ENCODE data around the gene ASAP3.

Gene ASAP3

DNA sequence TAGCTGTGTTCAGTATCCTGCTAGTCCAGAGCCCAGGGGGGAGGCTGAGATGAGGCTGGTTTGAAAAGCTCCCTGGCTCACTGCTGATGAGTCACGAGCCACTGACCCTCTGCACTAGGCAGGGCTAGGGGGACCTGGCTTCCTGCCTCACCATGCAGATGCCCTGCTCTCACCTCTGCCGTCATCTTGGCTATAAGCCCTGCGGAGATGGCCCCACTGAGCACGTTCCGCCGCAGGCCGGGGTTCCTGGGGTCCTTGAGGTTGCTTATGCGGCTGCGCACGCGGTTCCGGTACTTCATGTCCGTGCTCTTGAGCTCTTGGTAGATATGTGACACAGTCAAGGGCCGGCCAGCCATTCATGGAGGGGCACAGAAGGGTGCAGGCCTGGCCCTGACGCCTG lies 90.3 kb downstream of the ASAP3 start:
- Histone ChIP-seq H2BK120ac (ENCODE audit: low read depth, low read length) (no peak overlapping the region), H3K4me2 (ENCODE audit: low read length) (no peak overlapping the region), H4K5ac (ENCODE audit: low read length) (no peak overlapping the region), H3K4me1 (ENCODE audit: control insufficient read depth, low read depth, low read length) (peaks cover 2% of the 10 kb centered on the region), H3K23ac (ENCODE audit: low read length) (no peak overlapping the region), H3K9ac (ENCODE audit: low read length) (no peak overlapping the region), H3K79me1 (ENCODE audit: low read length) (no peaks in the 10 kb centered on the region), H3K56ac (ENCODE audit: low read length) (no peak overlapping the region), H2BK15ac (replicated peaks; ENCODE audit: low read depth) (no peak overlapping the region), H2BK5ac (ENCODE audit: low read length) (no peak overlapping the region), H4K8ac (ENCODE audit: low read depth, low read length) (no peak overlapping the region), H3K36me3 (ENCODE audit: control insufficient read depth, insufficient read depth, low read length) (no peaks in the 10 kb centered on the region), H3K18ac (ENCODE audit: low read length) (no peak overlapping the region), H2AK5ac (ENCODE audit: low read length) (peak overlapping the region; percentile 49), H3K27me3 (ENCODE audit: insufficient read depth, low read length, poor library complexity) (no peaks in the 10 kb centered on the region), H3K4me3 (ENCODE audit: low read length) (no peak overlapping the region), H3K4ac (ENCODE audit: low read depth, low read length) (no peak overlapping the region), H3K79me2 (ENCODE audit: control insufficient read depth, insufficient read depth, low read length) (no peaks in the 10 kb centered on the region), H3K27ac (ENCODE audit: low read depth, low read length) (no peak overlapping the region)
- no CpG with 5 or more reads among the region's 15 CpGs for WGBS (ENCODE audit: extremely low coverage, insufficient coverage, low lambda C conversion rate)
- no peak for DNase-seq

DNA sequence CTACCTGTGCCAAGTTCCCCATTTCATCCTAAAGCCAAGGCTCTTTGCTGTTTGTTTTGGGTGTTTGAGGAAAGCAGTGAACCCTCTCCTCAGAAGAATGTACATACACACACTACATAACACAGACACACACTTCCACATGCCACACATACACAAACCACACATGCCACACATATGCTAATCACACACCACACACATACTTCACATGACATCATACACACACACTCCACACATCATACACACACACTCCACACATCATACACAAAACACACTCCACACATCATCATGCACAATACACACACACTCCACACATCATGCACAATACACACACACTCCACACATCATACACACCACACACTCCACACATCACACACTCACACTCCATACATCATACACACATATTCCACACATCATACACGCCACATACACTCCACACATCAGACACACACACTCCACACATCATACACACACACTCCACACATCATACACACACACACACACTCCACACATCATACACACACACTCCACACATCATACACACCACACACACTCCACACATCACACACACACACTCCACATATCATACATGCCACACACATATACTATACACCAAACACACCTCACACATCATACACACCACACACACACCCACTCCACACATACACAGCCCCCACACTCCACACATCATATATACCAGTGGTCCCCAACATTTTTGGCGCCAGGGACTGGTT lies 91.7 kb downstream of the ASAP3 start:
- H3K4me2 ChIP-seq (ENCODE audit: low read length), result no peak overlapping the region
- no peak overlapping the region for H3K23ac ChIP-seq (ENCODE audit: low read length)
- no peak overlapping the region for H3K4me3 ChIP-seq (ENCODE audit: low read length)
- H2BK15ac ChIP-seq (replicated peaks; ENCODE audit: low read depth), result no peak overlapping the region
- H2BK120ac ChIP-seq (ENCODE audit: low read depth, low read length), result no peak overlapping the region
- no peaks in the 10 kb centered on the region for H3K79me2 ChIP-seq (ENCODE audit: control insufficient read depth, insufficient read depth, low read length)
- no peak overlapping the region for H3K4ac ChIP-seq (ENCODE audit: low read depth, low read length)
- no peak overlapping the region for H2AK5ac ChIP-seq (ENCODE audit: low read length)
- no peaks in the 10 kb centered on the region for H3K79me1 ChIP-seq (ENCODE audit: low read length)
- no peak overlapping the region for H3K18ac ChIP-seq (ENCODE audit: low read length)
- H3K27ac ChIP-seq (ENCODE audit: low read depth, low read length), result no peak overlapping the region
- no peak for DNase-seq
- no peak overlapping the region for H4K5ac ChIP-seq (ENCODE audit: low read length)
- H3K4me1 ChIP-seq (ENCODE audit: control insufficient read depth, low read depth, low read length), result peaks cover 2% of the 10 kb centered on the region
- H3K27me3 ChIP-seq (ENCODE audit: insufficient read depth, low read length, poor library complexity), result no peaks in the 10 kb centered on the region
- H3K9ac ChIP-seq (ENCODE audit: low read length), result no peak overlapping the region
- no peak overlapping the region for H2BK5ac ChIP-seq (ENCODE audit: low read length)
- H3K36me3 ChIP-seq (ENCODE audit: control insufficient read depth, insufficient read depth, low read length), result no peaks in the 10 kb centered on the region
- H4K8ac ChIP-seq (ENCODE audit: low read depth, low read length), result no peak overlapping the region
- H3K56ac ChIP-seq (ENCODE audit: low read length), result no peak overlapping the region
- WGBS (ENCODE audit: extremely low coverage, insufficient coverage, low lambda C conversion rate), result 100% methylated on average over 1 of the region's 2 CpGs

DNA sequence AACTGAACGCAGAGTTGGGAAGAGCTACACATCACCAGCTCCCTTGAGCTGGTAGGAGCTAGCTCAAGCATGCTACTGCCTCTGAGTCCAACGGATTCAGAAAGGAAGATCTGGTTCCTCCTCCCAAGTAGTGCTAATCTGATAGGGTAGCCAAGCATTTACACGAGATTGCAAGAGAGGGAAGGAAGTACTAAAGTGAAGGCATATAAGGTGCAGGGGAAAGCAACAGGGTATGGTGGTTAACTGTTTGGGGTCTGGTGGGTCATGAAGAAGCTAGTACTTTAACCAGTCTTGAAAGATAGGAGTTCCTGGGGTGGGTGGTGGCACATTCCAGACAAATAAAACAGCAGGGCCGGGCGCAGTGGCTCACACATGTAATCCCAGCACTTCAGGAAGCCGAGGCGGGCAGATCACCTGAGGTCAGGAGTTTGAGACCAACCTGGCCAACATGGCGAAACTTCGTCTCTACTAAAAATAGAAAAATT lies 94.1 kb downstream of the ASAP3 start:
- Histone ChIP-seq H3K79me1 (ENCODE audit: low read length) (no peaks in the 10 kb centered on the region), H3K27me3 (ENCODE audit: insufficient read depth, low read length, poor library complexity) (no peaks in the 10 kb centered on the region), H3K56ac (ENCODE audit: low read length) (no peak overlapping the region), H3K79me2 (ENCODE audit: control insufficient read depth, insufficient read depth, low read length) (no peaks in the 10 kb centered on the region), H3K18ac (ENCODE audit: low read length) (no peak overlapping the region), H4K5ac (ENCODE audit: low read length) (no peak overlapping the region), H2AK5ac (ENCODE audit: low read length) (no peak overlapping the region), H3K4me1 (ENCODE audit: control insufficient read depth, low read depth, low read length) (peaks cover 2% of the 10 kb centered on the region), H2BK120ac (ENCODE audit: low read depth, low read length) (no peak overlapping the region), H3K23ac (ENCODE audit: low read length) (no peak overlapping the region), H3K4me3 (ENCODE audit: low read length) (no peak overlapping the region), H3K9ac (ENCODE audit: low read length) (no peak overlapping the region), H3K27ac (ENCODE audit: low read depth, low read length) (no peak overlapping the region), H2BK5ac (ENCODE audit: low read length) (no peak overlapping the region), H3K36me3 (ENCODE audit: control insufficient read depth, insufficient read depth, low read length) (no peaks in the 10 kb centered on the region), H3K4ac (ENCODE audit: low read depth, low read length) (no peak overlapping the region), H3K4me2 (ENCODE audit: low read length) (no peak overlapping the region), H4K8ac (ENCODE audit: low read depth, low read length) (no peak overlapping the region), H2BK15ac (replicated peaks; ENCODE audit: low read depth) (no peak overlapping the region)
- no peak for DNase-seq
- WGBS (ENCODE audit: extremely low coverage, insufficient coverage, low lambda C conversion rate), result no CpG with 5 or more reads among the region's 9 CpGs

DNA sequence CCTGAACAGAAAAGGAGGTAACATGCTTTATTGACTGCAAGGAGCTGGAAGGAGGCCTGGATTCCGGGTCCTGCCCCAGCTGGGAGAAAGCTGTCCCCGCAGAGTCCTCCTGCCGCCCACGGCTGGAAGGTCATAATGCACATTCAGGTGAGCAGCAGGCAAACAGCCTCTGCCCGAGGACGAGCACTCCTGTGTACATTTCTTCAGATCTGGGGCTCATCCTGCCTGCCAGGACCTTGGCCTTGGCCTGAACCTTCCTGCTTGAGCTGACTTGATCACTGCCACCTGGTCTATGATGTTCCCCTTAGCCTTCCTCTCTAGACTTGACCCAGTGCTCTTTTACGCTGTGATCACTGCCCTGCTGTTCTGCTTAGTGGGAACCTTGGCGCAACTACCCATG lies 96.5 kb downstream of the ASAP3 start:
- no peaks in the 10 kb centered on the region for H3K79me1 ChIP-seq (ENCODE audit: low read length)
- no peak overlapping the region for H4K5ac ChIP-seq (ENCODE audit: low read length)
- no peak overlapping the region for H3K4ac ChIP-seq (ENCODE audit: low read depth, low read length)
- H3K56ac ChIP-seq (ENCODE audit: low read length), result no peak overlapping the region
- no peaks in the 10 kb centered on the region for H3K79me2 ChIP-seq (ENCODE audit: control insufficient read depth, insufficient read depth, low read length)
- no peaks in the 10 kb centered on the region for H3K27me3 ChIP-seq (ENCODE audit: insufficient read depth, low read length, poor library complexity)
- no peak overlapping the region for H2AK5ac ChIP-seq (ENCODE audit: low read length)
- H2BK5ac ChIP-seq (ENCODE audit: low read length), result no peak overlapping the region
- no peak overlapping the region for H4K8ac ChIP-seq (ENCODE audit: low read depth, low read length)
- no peak overlapping the region for H2BK120ac ChIP-seq (ENCODE audit: low read depth, low read length)
- no peaks in the 10 kb centered on the region for H3K4me1 ChIP-seq (ENCODE audit: control insufficient read depth, low read depth, low read length)
- H3K36me3 ChIP-seq (ENCODE audit: control insufficient read depth, insufficient read depth, low read length), result no peaks in the 10 kb centered on the region
- no peak overlapping the region for H3K9ac ChIP-seq (ENCODE audit: low read length)
- H3K4me2 ChIP-seq (ENCODE audit: low read length), result no peak overlapping the region
- H3K23ac ChIP-seq (ENCODE audit: low read length), result no peak overlapping the region
- no peak overlapping the region for H3K18ac ChIP-seq (ENCODE audit: low read length)
- H3K27ac ChIP-seq (ENCODE audit: low read depth, low read length), result no peak overlapping the region
- no peak for DNase-seq
- WGBS (ENCODE audit: extremely low coverage, insufficient coverage, low lambda C conversion rate), result no CpG with 5 or more reads among the region's 8 CpGs
- H3K4me3 ChIP-seq (ENCODE audit: low read length), result no peak overlapping the region
- H2BK15ac ChIP-seq (replicated peaks; ENCODE audit: low read depth), result no peak overlapping the region

DNA sequence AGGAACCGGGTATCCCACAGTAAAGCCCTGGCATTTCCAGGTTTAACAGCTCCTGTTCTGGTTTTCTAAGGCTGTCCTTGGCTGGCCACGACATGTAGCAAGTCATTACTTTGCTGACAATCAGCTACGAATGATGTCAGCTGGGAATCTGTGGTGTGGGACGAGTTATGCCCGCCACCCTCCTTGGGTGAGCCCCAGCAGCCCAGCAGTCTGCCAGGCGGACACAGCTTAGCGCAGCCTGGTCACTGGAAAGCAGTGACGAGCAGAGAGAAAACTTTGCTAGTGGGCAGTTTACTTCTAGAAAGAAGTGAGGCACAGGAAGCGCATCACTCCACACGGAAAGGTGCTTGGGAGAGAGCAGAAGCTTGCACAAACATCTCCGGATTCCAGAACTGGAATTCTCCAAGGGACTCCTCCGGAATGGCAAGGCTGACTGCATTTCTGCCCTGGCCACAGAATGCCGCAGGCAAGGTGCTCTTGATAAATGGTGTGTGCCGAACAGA lies 98.8 kb downstream of the ASAP3 start:
- DNase-seq, result no peak

More for the DNA sequence above, 98.8 kb downstream of the ASAP3 start:
- WGBS (ENCODE audit: extremely low coverage, insufficient coverage, low lambda C conversion rate), result no CpG with 5 or more reads among the region's 14 CpGs
- H3K79me1 ChIP-seq (ENCODE audit: low read length), result no peaks in the 10 kb centered on the region
- no peak overlapping the region for H2BK15ac ChIP-seq (replicated peaks; ENCODE audit: low read depth)
- H2BK5ac ChIP-seq (ENCODE audit: low read length), result no peak overlapping the region
- H3K4me3 ChIP-seq (ENCODE audit: low read length), result no peak overlapping the region
- H3K4ac ChIP-seq (ENCODE audit: low read depth, low read length), result no peak overlapping the region
- no peak overlapping the region for H3K27ac ChIP-seq (ENCODE audit: low read depth, low read length)
- no peak overlapping the region for H4K5ac ChIP-seq (ENCODE audit: low read length)
- H4K8ac ChIP-seq (ENCODE audit: low read depth, low read length), result no peak overlapping the region
- H3K79me2 ChIP-seq (ENCODE audit: control insufficient read depth, insufficient read depth, low read length), result no peaks in the 10 kb centered on the region
- H2AK5ac ChIP-seq (ENCODE audit: low read length), result no peak overlapping the region
- no peak overlapping the region for H2BK120ac ChIP-seq (ENCODE audit: low read depth, low read length)
- no peaks in the 10 kb centered on the region for H3K27me3 ChIP-seq (ENCODE audit: insufficient read depth, low read length, poor library complexity)
- no peak overlapping the region for H3K23ac ChIP-seq (ENCODE audit: low read length)
- H3K18ac ChIP-seq (ENCODE audit: low read length), result no peak overlapping the region
- H3K9ac ChIP-seq (ENCODE audit: low read length), result no peak overlapping the region
- H3K56ac ChIP-seq (ENCODE audit: low read length), result no peak overlapping the region
- no peaks in the 10 kb centered on the region for H3K4me1 ChIP-seq (ENCODE audit: control insufficient read depth, low read depth, low read length)
- H3K4me2 ChIP-seq (ENCODE audit: low read length), result no peak overlapping the region
- no peaks in the 10 kb centered on the region for H3K36me3 ChIP-seq (ENCODE audit: control insufficient read depth, insufficient read depth, low read length)
